Activated CD4-positive, alpha-beta T cell treated with anti-CD3 and anti-CD28 coated beads for 36 hours (primary cell): ENCODE results near the gene PRKG1. TPM values are rescaled to one million over a fixed set of nuclear protein-coding genes. Genes with fewer than 3 reads are reported as not detected.

ENCODE experiments used
- ATAC-seq: fragments of 200-7000 bp; cut with Tn5 transposase; one replicate; pipeline ENCODE4 v1.10.0; 2021; ENCODE audit warnings: mild to moderate bottlenecking, moderate library complexity
- CTCF ChIA-PET: fragments of 350-600 bp; sonication (Branson Sonifier 250); formaldehyde crosslinking; loops from one replicate; lab custom pipeline; 2021; ENCODE audit warnings: antibody characterized with exemption; lab: Charles Lee
- POLR2A ChIA-PET: fragments of 350-600 bp; sonication (Branson Sonifier 250); formaldehyde crosslinking; loops from one replicate; lab custom pipeline; 2021; ENCODE audit warnings: antibody characterized with exemption, inconsistent platforms; lab: Charles Lee
- DNase-seq: peaks from one replicate; pipeline ENCODE4 v3.0.0-alpha.2; 2020
- H3K27ac Mint-ChIP-seq: one replicate; pipeline ENCODE4 v1.8.0; 2021; ENCODE audit warnings: mixed read lengths
- H3K27me3 Mint-ChIP-seq: one replicate; pipeline ENCODE4 v1.8.0; 2021; ENCODE audit warnings: mixed read lengths
- H3K36me3 Mint-ChIP-seq: one replicate; pipeline ENCODE4 v1.8.0; 2021; ENCODE audit warnings: low read depth, mixed read lengths
- H3K4me1 Mint-ChIP-seq: one replicate; pipeline ENCODE4 v1.8.0; 2021; ENCODE audit warnings: mixed read lengths
- H3K4me3 Mint-ChIP-seq: one replicate; pipeline ENCODE4 v1.8.0; 2021; ENCODE audit warnings: mild to moderate bottlenecking, moderate library complexity, mixed read lengths
- H3K9me3 Mint-ChIP-seq: one replicate; pipeline ENCODE4 v1.8.0; 2021; ENCODE audit warnings: low read depth, mixed read lengths
- intact Hi-C, 2 experiments: fragments of 100-400 bp; cut with DNase I in 1 of 2; cut with micrococcal nuclease in 1 of 2; formaldehyde crosslinking; loops; one replicate each; pipeline versions ENCODE4 v1.14.2 to v1.15.1; 2022 to 2024; cut with DNase I, micrococcal nuclease
- total RNA-seq, 2 experiments: library from RNA; stranded (reverse); gene quantifications; one replicate each; pipeline ENCODE4 v1.2.3, GENCODE V29; 2021

PRKG1 gene
- total RNA-seq, 2 experiments from 2014 or later, result not detected

DNA sequence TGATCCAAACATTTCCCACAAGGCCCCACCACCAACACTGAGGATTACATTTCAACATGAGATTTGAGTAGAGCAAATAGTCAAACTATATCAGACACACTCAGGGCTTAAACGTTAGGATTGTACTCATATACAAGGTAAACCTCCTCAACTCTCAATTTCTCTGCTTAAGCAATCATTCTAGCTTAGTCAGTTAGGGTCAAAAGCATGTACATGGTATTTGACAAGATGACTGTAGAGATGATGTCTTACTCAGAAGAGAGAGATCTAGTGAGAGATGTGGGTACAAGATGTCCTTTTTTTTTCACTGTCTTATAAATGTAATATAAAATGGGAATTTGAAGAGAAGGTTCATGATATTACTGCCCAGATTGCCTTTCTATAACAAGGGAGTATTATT is 270.1 kb downstream of the PRKG1 start:
- POLR2A ChIA-PET, result no interaction called here
- ATAC-seq (no peak), DNase-seq (no peak)
- Mint-ChIP-seq H3K27me3 (no peaks in the 10 kb centered on the region), H3K36me3 (no peaks in the 10 kb centered on the region), H3K4me1 (no peaks in the 10 kb centered on the region), H3K9me3 (no peaks in the 10 kb centered on the region), H3K4me3 (no peak overlapping the region), H3K27ac (no peak overlapping the region)
- intact Hi-C loops, result no loop called here
- CTCF ChIA-PET, result no interaction called here

GRCh38 chr10:51348622-51349021 is 274.3 kb downstream of the PRKG1 start:
- H3K27ac Mint-ChIP-seq, result no peak overlapping the region
- DNase-seq, result no peak
- H3K36me3 Mint-ChIP-seq, result no peaks in the 10 kb centered on the region
- no peak overlapping the region for H3K4me3 Mint-ChIP-seq
- ATAC-seq, result no peak
- H3K4me1 Mint-ChIP-seq, result no peaks in the 10 kb centered on the region
- POLR2A ChIA-PET, result no interaction called here
- CTCF ChIA-PET, result no interaction called here
- intact Hi-C loops, result no loop called here
- H3K9me3 Mint-ChIP-seq, result no peaks in the 10 kb centered on the region
- no peaks in the 10 kb centered on the region for H3K27me3 Mint-ChIP-seq

DNA sequence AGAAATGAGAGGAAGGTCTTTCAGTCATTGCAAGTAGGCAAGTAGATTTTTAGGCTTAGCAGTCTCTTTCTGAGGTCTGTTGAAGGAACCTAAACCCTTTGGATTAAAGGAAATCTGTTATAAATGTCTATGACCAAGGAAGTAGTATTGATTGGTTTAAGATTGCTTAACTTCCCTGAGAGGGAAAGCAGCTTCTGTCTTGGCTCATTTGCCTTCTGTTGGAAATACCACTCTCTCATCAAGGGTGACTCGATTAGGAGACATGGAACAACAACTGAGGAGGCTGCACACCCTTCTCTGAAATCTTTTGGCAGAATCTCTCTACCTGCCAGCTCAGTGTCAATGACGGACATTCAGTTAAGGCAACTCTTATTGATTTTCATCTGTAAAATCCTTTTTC is 282.9 kb downstream of the PRKG1 start:
- DNase-seq (no peak), ATAC-seq (no peak)
- Mint-ChIP-seq H3K27ac (no peak overlapping the region), H3K4me1 (no peaks in the 10 kb centered on the region), H3K27me3 (no peaks in the 10 kb centered on the region), H3K36me3 (no peaks in the 10 kb centered on the region), H3K9me3 (no peaks in the 10 kb centered on the region), H3K4me3 (no peak overlapping the region)
- intact Hi-C loops, result no loop called here
- ChIA-PET CTCF (no interaction called here), POLR2A (no interaction called here)

DNA sequence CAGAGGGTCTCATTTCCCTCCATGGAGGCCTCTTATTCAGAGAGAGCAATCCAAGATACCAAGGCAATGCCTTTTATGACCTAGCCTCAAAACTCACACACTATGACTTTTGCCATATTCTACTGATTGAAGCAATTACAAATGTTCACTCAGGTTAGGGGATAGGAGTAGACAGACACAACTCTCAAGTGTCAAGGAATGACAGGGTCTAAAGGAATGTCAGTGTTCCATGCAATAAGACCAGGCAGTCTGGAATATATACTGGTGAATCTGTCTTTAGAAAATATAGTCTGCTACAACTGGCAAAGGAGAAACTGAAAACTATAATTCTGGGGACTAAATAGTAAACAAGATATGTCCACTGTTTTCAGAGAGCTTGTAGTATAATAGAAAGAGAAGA is 283.9 kb downstream of the PRKG1 start:
- DNase-seq, result no peak
- ChIA-PET POLR2A (no interaction called here), CTCF (interaction anchor here (0.6 kb wide), 2 partner anchors 78 to 857 kb away, joined by 3 read pairs; no protein-coding TSS in a partner anchor)
- intact Hi-C loops, result no loop called here
- H3K4me1 Mint-ChIP-seq, result no peaks in the 10 kb centered on the region
- H3K27ac Mint-ChIP-seq, result no peak overlapping the region
- no peaks in the 10 kb centered on the region for H3K9me3 Mint-ChIP-seq
- ATAC-seq, result no peak
- H3K36me3 Mint-ChIP-seq, result no peaks in the 10 kb centered on the region
- H3K27me3 Mint-ChIP-seq, result no peaks in the 10 kb centered on the region
- no peak overlapping the region for H3K4me3 Mint-ChIP-seq

DNA sequence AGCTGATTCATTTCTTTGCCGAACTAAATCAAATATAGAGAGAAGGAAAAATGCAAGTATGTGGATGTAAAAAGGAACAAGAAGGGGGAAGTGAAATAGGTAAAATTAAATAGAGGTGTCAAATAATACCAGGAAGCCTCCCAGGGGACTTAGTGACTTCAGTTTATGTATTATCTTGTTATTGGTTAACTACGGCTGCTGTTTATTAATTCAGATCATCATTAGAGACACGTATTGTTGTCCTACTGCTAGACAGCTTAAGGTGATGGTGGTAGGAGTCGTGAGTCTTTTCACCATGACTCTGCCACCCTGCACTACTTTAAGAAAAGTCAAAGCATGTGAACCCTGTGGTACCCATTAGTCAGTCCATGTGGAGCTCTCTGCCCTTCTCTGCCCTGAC is 289.1 kb downstream of the PRKG1 start:
- H3K4me1 Mint-ChIP-seq, result no peaks in the 10 kb centered on the region
- no peak overlapping the region for H3K4me3 Mint-ChIP-seq
- H3K27me3 Mint-ChIP-seq, result peaks cover 2% of the 10 kb centered on the region
- ATAC-seq, result no peak
- POLR2A ChIA-PET, result no interaction called here
- H3K9me3 Mint-ChIP-seq, result no peaks in the 10 kb centered on the region
- no peak overlapping the region for H3K27ac Mint-ChIP-seq
- intact Hi-C loops, result no loop called here
- CTCF ChIA-PET, result no interaction called here
- no peaks in the 10 kb centered on the region for H3K36me3 Mint-ChIP-seq
- DNase-seq, result no peak

- Mint-ChIP-seq H3K27me3 (peaks cover 8% of the 10 kb centered on the region), H3K4me1 (no peaks in the 10 kb centered on the region), H3K36me3 (no peaks in the 10 kb centered on the region), H3K4me3 (no peak overlapping the region), H3K9me3 (no peaks in the 10 kb centered on the region), H3K27ac (no peak overlapping the region)
- intact Hi-C loops, result no loop called here
- no peak for ATAC-seq
- ChIA-PET POLR2A (no interaction called here), CTCF (no interaction called here)
- DNase-seq, result no peak
Observed at GRCh38 chr10:51364674-51365073, 290.4 kb downstream of the PRKG1 start.

- H3K4me3 Mint-ChIP-seq, result no peak overlapping the region
- H3K27me3 Mint-ChIP-seq, result peaks cover 8% of the 10 kb centered on the region
- POLR2A ChIA-PET, result no interaction called here
- H3K27ac Mint-ChIP-seq, result no peak overlapping the region
- DNase-seq, result no peak
- no peaks in the 10 kb centered on the region for H3K9me3 Mint-ChIP-seq
- intact Hi-C loops, result no loop called here
- CTCF ChIA-PET, result no interaction called here
- H3K4me1 Mint-ChIP-seq, result no peaks in the 10 kb centered on the region
- H3K36me3 Mint-ChIP-seq, result no peaks in the 10 kb centered on the region
- no peak for ATAC-seq
Observed at GRCh38 chr10:51366044-51366443, 291.8 kb downstream of the PRKG1 start.

GRCh38 chr10:51367127-51367526 is 292.8 kb downstream of the PRKG1 start:
- Mint-ChIP-seq H3K4me1 (no peaks in the 10 kb centered on the region), H3K4me3 (no peak overlapping the region), H3K36me3 (no peaks in the 10 kb centered on the region), H3K9me3 (no peaks in the 10 kb centered on the region), H3K27ac (no peak overlapping the region), H3K27me3 (peaks cover 8% of the 10 kb centered on the region)
- ChIA-PET CTCF (interaction anchor here (0.7 kb wide), 1 partner anchor 276 kb away, joined by 3 read pairs; no protein-coding TSS in a partner anchor), POLR2A (no interaction called here)
- intact Hi-C loops, result no loop called here
- DNase-seq, result no peak
- no peak for ATAC-seq

- H3K4me1 Mint-ChIP-seq, result no peaks in the 10 kb centered on the region
- peaks cover 8% of the 10 kb centered on the region for H3K27me3 Mint-ChIP-seq
- CTCF ChIA-PET, result interaction anchor here (1.6 kb wide), 1 partner anchor 21 kb away, joined by 8 read pairs; no protein-coding TSS in a partner anchor
- intact Hi-C loops, result no loop called here
- no peak overlapping the region for H3K4me3 Mint-ChIP-seq
- ATAC-seq, result no peak
- no peaks in the 10 kb centered on the region for H3K36me3 Mint-ChIP-seq
- H3K27ac Mint-ChIP-seq, result no peak overlapping the region
- H3K9me3 Mint-ChIP-seq, result no peaks in the 10 kb centered on the region
- POLR2A ChIA-PET, result no interaction called here
- DNase-seq, result no peak
Observed at GRCh38 chr10:51367694-51368093, 293.4 kb downstream of the PRKG1 start.

- peaks cover 8% of the 10 kb centered on the region for H3K27me3 Mint-ChIP-seq
- ChIA-PET CTCF (interaction anchor here (1.6 kb wide), 1 partner anchor 20 kb away, joined by 8 read pairs; no protein-coding TSS in a partner anchor), POLR2A (no interaction called here)
- H3K27ac Mint-ChIP-seq, result no peak overlapping the region
- no peaks in the 10 kb centered on the region for H3K9me3 Mint-ChIP-seq
- ATAC-seq (no peak), DNase-seq (no peak)
- H3K36me3 Mint-ChIP-seq, result no peaks in the 10 kb centered on the region
- no peak overlapping the region for H3K4me3 Mint-ChIP-seq
- no peaks in the 10 kb centered on the region for H3K4me1 Mint-ChIP-seq
- intact Hi-C loops, result no loop called here
Observed at GRCh38 chr10:51368943-51369342, 294.7 kb downstream of the PRKG1 start.

DNA sequence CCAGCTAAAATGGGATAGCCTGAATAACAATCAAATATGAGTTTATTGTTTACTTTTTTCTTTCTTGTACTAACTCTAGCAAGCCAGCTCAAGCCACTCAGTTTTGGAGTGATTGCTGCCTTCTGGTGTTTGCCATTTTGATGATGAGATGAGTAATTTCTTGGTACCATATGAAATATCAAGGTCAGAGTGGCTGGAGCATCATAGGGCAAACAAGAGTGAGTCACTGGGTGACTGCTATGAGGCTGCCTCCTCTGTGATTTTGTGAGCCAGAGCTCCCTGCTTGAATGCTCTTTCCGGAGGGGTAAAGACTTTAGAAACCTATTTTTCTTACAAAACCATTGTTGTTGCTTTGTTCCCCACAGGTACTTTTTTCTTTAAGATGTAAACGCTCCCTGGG is 295.6 kb downstream of the PRKG1 start:
- no peaks in the 10 kb centered on the region for H3K36me3 Mint-ChIP-seq
- no peaks in the 10 kb centered on the region for H3K4me1 Mint-ChIP-seq
- no peaks in the 10 kb centered on the region for H3K9me3 Mint-ChIP-seq
- no peak overlapping the region for H3K27ac Mint-ChIP-seq
- DNase-seq (no peak), ATAC-seq (no peak)
- CTCF ChIA-PET, result interaction anchor here (0.7 kb wide), 1 partner anchor 9 kb away, joined by 3 read pairs; no protein-coding TSS in a partner anchor
- H3K27me3 Mint-ChIP-seq, result peaks cover 8% of the 10 kb centered on the region
- H3K4me3 Mint-ChIP-seq, result no peak overlapping the region
- POLR2A ChIA-PET, result no interaction called here
- intact Hi-C loops, result no loop called here

DNA sequence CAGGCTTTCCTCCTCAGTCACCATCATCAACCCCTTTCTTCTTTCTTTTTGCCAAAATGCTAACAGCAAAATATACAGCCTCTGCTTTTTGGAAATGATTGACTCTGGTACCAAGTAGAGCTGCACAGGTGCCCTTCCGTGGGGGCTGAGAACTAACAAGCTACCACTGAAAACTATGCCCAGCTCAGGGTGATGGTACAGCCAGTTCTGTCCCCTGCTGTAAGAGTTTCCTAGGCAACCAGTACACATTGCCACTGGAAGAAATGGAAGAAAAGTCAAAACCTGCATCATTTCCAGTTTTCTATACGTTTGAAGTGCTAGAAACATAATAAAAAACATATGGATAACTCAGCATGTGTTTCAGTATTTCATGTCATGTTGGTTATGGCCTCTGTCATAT is 297.5 kb downstream of the PRKG1 start:
- DNase-seq (no peak), ATAC-seq (no peak)
- Mint-ChIP-seq H3K4me1 (no peaks in the 10 kb centered on the region), H3K27ac (no peak overlapping the region), H3K27me3 (peaks cover 6% of the 10 kb centered on the region), H3K36me3 (no peaks in the 10 kb centered on the region), H3K4me3 (no peak overlapping the region), H3K9me3 (no peaks in the 10 kb centered on the region)
- ChIA-PET CTCF (no interaction called here), POLR2A (no interaction called here)
- intact Hi-C loops, result no loop called here

DNA sequence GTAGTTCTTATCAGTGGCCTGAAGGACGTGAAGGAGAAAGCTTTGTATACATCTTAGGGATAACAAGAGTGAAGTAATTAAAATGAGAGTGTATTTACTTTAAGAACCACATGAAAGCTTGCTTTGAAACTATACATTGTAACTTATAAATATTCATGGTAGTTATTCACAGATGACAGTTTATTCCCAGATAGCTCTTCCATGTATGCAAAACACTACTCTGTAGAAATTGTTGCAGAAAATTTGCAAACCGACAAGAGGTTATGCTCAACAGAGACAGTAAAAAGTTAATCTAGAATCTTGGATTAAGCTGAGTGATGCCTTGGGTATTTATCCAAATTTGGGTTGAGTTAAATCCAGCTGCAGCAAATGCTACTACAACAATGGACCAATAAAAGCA is 301.5 kb downstream of the PRKG1 start:
- H3K4me3 Mint-ChIP-seq, result no peak overlapping the region
- no peaks in the 10 kb centered on the region for H3K9me3 Mint-ChIP-seq
- intact Hi-C loops, result no loop called here
- DNase-seq (no peak), ATAC-seq (no peak)
- ChIA-PET CTCF (no interaction called here), POLR2A (no interaction called here)
- H3K27me3 Mint-ChIP-seq, result no peaks in the 10 kb centered on the region
- no peaks in the 10 kb centered on the region for H3K36me3 Mint-ChIP-seq
- no peak overlapping the region for H3K27ac Mint-ChIP-seq
- H3K4me1 Mint-ChIP-seq, result no peaks in the 10 kb centered on the region
